GM20000 (cell line): ENCODE measurements around the gene FYB1.

Source experiments
- DNase-seq: peaks from one replicate; pipeline ENCODE4 v3.0.0; 2012; ENCODE audit warnings: low spot score
- TF ChIP-seq, protein P1 (sequence below): IDR thresholded peaks from 2 replicates; pipeline ENCODE4 v1.5.1; 2012; ENCODE audit warnings: mild to moderate bottlenecking, control low read depth; ENCODE audit errors: extremely low read depth, missing control alignments

The FYB1 gene

GRCh38 chr5:39113354-39113953 lies 105.9 kb downstream of the FYB1 start:
- TF ChIP-seq, protein P1, sequence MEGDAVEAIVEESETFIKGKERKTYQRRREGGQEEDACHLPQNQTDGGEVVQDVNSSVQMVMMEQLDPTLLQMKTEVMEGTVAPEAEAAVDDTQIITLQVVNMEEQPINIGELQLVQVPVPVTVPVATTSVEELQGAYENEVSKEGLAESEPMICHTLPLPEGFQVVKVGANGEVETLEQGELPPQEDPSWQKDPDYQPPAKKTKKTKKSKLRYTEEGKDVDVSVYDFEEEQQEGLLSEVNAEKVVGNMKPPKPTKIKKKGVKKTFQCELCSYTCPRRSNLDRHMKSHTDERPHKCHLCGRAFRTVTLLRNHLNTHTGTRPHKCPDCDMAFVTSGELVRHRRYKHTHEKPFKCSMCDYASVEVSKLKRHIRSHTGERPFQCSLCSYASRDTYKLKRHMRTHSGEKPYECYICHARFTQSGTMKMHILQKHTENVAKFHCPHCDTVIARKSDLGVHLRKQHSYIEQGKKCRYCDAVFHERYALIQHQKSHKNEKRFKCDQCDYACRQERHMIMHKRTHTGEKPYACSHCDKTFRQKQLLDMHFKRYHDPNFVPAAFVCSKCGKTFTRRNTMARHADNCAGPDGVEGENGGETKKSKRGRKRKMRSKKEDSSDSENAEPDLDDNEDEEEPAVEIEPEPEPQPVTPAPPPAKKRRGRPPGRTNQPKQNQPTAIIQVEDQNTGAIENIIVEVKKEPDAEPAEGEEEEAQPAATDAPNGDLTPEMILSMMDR = no peak
- no peak for DNase-seq

DNA sequence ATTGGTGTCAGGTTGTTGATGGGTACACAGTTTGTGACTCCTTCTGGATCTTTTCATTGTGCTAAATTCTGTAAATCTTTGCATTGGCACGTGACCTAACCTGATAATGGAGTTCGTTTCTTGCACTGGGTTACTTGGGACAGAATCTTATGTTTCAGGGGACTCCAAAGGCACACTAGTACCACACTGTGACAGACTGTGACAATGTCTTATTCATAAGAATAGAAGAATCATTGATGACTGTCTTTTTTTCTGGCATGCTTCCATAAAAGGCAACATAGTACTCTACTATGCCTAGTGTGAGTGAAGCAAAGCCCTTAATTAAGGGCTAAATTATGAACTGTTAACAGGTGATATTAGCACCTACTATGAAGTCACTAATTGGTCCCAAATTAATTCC lies 109.8 kb downstream of the FYB1 start:
- TF ChIP-seq, protein P1 = no peak
- DNase-seq = no peak

DNA sequence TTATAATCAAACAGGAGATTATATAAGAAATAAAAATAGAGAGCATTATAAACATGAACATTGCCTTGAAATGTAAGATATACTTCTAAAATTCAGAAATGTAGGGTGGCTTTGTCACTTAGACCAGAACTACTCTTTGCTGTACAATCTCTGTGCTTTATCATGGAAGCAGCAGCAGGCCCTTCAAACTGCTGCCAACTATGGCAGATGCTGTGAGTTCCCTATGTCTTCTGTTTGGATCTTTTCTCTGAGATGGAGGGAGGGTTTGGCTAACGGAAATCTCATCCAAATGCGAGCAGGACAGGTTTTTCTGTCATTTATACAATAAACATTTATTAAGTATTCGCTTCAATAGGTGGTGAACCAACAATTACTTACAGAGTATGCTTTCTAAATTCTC lies 110.4 kb downstream of the FYB1 start:
- DNase-seq = no peak
- TF ChIP-seq, protein P1 = no peak

DNA sequence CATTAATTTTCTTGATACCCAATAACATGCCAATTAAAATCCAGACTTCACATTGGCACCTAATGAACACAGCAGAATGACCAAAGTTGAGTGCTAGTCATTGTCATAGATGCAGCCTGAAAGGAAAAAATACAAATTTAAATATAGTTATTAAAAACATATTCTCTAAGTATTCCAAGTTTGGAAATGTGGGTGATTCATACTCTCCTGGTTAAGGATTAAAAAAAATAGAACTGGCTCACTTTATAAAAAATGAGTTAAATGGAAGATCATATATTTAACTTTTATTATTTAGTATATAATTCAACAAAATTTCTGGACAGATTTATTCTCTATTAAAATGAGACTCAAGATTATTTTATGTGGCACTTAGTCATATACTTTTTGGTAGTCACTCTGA lies 112.0 kb downstream of the FYB1 start:
- no peak for DNase-seq
- TF ChIP-seq, protein P1 = no peak

GRCh38 chr5:39106322-39106721 lies 113.0 kb downstream of the FYB1 start:
- TF ChIP-seq, protein P1 = no peak
- no peak for DNase-seq

GRCh38 chr5:39104221-39104620 lies 115.1 kb downstream of the FYB1 start:
- DNase-seq = no peak
- TF ChIP-seq, protein P1 = no peak

GRCh38 chr5:39102684-39103155 lies 116.6 kb downstream of the FYB1 start:
- DNase-seq = no peak
- TF ChIP-seq, protein P1 = no peak
